HCT116 (cell line): ENCODE results near the gene GABARAP. TPM values are rescaled to one million over a fixed set of nuclear protein-coding genes. Genes with fewer than 3 reads are reported as not detected.

Experiments used
- ATAC-seq: fragments of 200-7000 bp; cut with Tn5 transposase; 2 replicates; pipeline ENCODE4 v1.9.1; 2020; ENCODE audit warnings: mild to moderate bottlenecking, moderate library complexity
- BruUV-seq: library from RNA; stranded (reverse); fragments of 400-500 nt; replicated peaks from 2 replicates; lab custom pipeline; 2021; lab: Mats Ljungman, UMichigan
- CTCF ChIA-PET: fragments of 300-600 bp; sonication (Branson Sonifier 250); formaldehyde crosslinking; loops from one replicate; lab custom pipeline; 2021; ENCODE audit warnings: antibody characterized with exemption; lab: Charles Lee
- POLR2A ChIA-PET: fragments of 300-600, 350-600 bp; sonication (Branson Sonifier 250); formaldehyde crosslinking; loops from one replicate; lab custom pipeline; 2021; ENCODE audit warnings: antibody characterized with exemption; lab: Charles Lee
- RAD21 ChIA-PET, 2 experiments: fragments of 300-600 bp; sonication (Branson Sonifier 250); formaldehyde crosslinking; loops; one replicate each; lab custom pipeline; 2023; ENCODE audit warnings: low total read pairs in 2 of 2; ENCODE audit not compliant: uncharacterized antibody in 2 of 2, unreplicated experiment in 2 of 2, low non-redundant PET in 1 of 2; lab: Charles Lee
- DNase-seq: peaks from one replicate; pipeline ENCODE4 v3.0.0-alpha.2; 2010; ENCODE audit warnings: low read depth, low spot score
- H2AFZ ChIP-seq: fragments of 200-600 bp; shearing (Covaris generic), sonication (generic); 2 replicates; pipeline ENCODE4 v1.6.1; 2017; ENCODE audit warnings: low read depth, mixed run types, mixed read lengths, antibody characterized with exemption, low read length; ENCODE audit not compliant: poor library complexity, severe bottlenecking
- H3K27ac ChIP-seq: 2 replicates; pipeline ENCODE4 v1.5.1; 2012; ENCODE audit warnings: low read depth, low read length
- H3K27me3 ChIP-seq: fragments of 200-600 bp; sonication (generic); 2 replicates; pipeline ENCODE4 v1.6.1; 2016; ENCODE audit warnings: mixed run types, low read length, mixed read lengths; ENCODE audit not compliant: insufficient read depth
- H3K36me3 ChIP-seq, 2 experiments: fragments of 200-500 bp in 1 of 2; fragments of 200-600 bp in 1 of 2; sonication (Bioruptor generic) in 1 of 2; sonication (generic) in 1 of 2; 2 replicates each; pipeline versions ENCODE4 v1.5.1 to v1.6.1; 2014 to 2016; ENCODE audit warnings: low read length in 2 of 2, inconsistent platforms in 1 of 2, mixed read lengths in 1 of 2, mixed run types in 1 of 2; ENCODE audit not compliant: insufficient read depth in 2 of 2, control insufficient read depth in 1 of 2
- H3K4me1 ChIP-seq, 2 experiments: fragments of 200-600 bp in 1 of 2; sonication (generic) in 1 of 2; 2 replicates each; pipeline versions ENCODE4 v1.5.1 to v1.6.1; 2012 to 2017; ENCODE audit warnings: low read length in 2 of 2, inconsistent platforms in 1 of 2, mild to moderate bottlenecking in 1 of 2, mixed read lengths in 1 of 2, mixed run types in 1 of 2, moderate library complexity in 1 of 2; ENCODE audit not compliant: insufficient read depth in 2 of 2, control insufficient read depth in 1 of 2
- H3K4me2 ChIP-seq: fragments of 200-600 bp; sonication (generic); 2 replicates; pipeline ENCODE4 v1.6.1; 2017; ENCODE audit warnings: mixed run types, low read length, mixed read lengths
- H3K4me3 ChIP-seq, 2 experiments: fragments of 200-600 bp in 1 of 2; sonication (generic) in 1 of 2; replicated peaks in 1 of 2; 2 replicates each; pipeline ENCODE4 v1.5.1; 2011 to 2016; ENCODE audit warnings: low read length in 2 of 2, control low read depth in 1 of 2, low read depth in 1 of 2, mild to moderate bottlenecking in 1 of 2, mixed read lengths in 1 of 2, mixed run types in 1 of 2
- H3K79me2 ChIP-seq: fragments of 200-600 bp; sonication (generic); 2 replicates; pipeline ENCODE4 v1.6.1; 2017; ENCODE audit warnings: mild to moderate bottlenecking, mixed run types, low read length, moderate library complexity, mixed read lengths; ENCODE audit not compliant: insufficient read depth
- H3K9ac ChIP-seq: fragments of 200-600 bp; sonication (generic); 2 replicates; pipeline ENCODE4 v1.6.1; 2016; ENCODE audit warnings: low read length, mixed read lengths
- H3K9me2 ChIP-seq: fragments of 200-600 bp; sonication (generic), shearing (Covaris generic); 2 replicates; pipeline ENCODE4 v1.6.1; 2017; ENCODE audit warnings: mixed run types, mild to moderate bottlenecking, moderate library complexity; ENCODE audit not compliant: insufficient read depth
- H3K9me3 ChIP-seq, 2 experiments: fragments of 200-500 bp in 1 of 2; fragments of 200-600 bp in 1 of 2; sonication (Bioruptor generic) in 1 of 2; sonication (generic) in 1 of 2; 2 replicates each; pipeline ENCODE4 v1.6.1; 2014 to 2017; ENCODE audit warnings: low read length in 2 of 2, mixed read lengths in 2 of 2, inconsistent platforms in 1 of 2, low read depth in 1 of 2, mild to moderate bottlenecking in 1 of 2, mixed run types in 1 of 2, moderate library complexity in 1 of 2; ENCODE audit not compliant: control insufficient read depth in 1 of 2, insufficient read depth in 1 of 2
- H4K20me1 ChIP-seq: fragments of 200-600 bp; sonication (generic), shearing (Covaris generic); 2 replicates; pipeline ENCODE4 v1.6.1; 2017; ENCODE audit warnings: mixed run types, mild to moderate bottlenecking, moderate library complexity; ENCODE audit not compliant: insufficient read depth
- MAX ChIP-seq: IDR thresholded peaks from 2 replicates; pipeline ENCODE4 v1.6.1; 2012
- POLR2AphosphoS5 ChIP-seq: IDR thresholded peaks from 2 replicates; pipeline ENCODE4 v1.6.1; 2011; ENCODE audit warnings: mild to moderate bottlenecking, low read depth, low read length, moderate library complexity
- SIN3A ChIP-seq: IDR thresholded peaks from 2 replicates; pipeline ENCODE4 v1.6.1; 2012; ENCODE audit warnings: low read depth
- ZNF274 ChIP-seq: fragments of 200-500 bp; sonication (Bioruptor generic); IDR thresholded peaks from 2 replicates; pipeline ENCODE4 v1.6.1; 2014; ENCODE audit warnings: mild to moderate bottlenecking, low read depth, low read length, inconsistent platforms
- intact Hi-C: fragments of 100-400 bp; cut with micrococcal nuclease; formaldehyde crosslinking; loops from 2 replicates; pipeline ENCODE4 v1.10.0; 2022
- total RNA-seq: library from RNA; stranded (reverse); gene quantifications from one replicate; pipeline ENCODE4 v1.2.1, GENCODE V29; 2021; ENCODE audit not compliant: unreplicated experiment

Gene GABARAP
- total RNA-seq, 1 experiment from 2014 or later = 287 TPM

GRCh38 chr17:7260151-7260550 lies 17.9 kb upstream of the GABARAP start:
- peaks cover 5% of the 10 kb centered on the region; the same call in 1 of the 2 replicates for H4K20me1 ChIP-seq
- no peak overlapping the region for H2AFZ ChIP-seq
- no peak for DNase-seq
- TF ChIP-seq POLR2AphosphoS5 (0 out of 2 replicates have a peak, but pooled peaks have one; percentile 6), ZNF274 (no peak)
- no peaks in the 10 kb centered on the region for H3K27me3 ChIP-seq
- peak overlapping the region; percentile 90 for H3K4me2 ChIP-seq
- no peaks in the 10 kb centered on the region for H3K9me3 ChIP-seq
- peak overlapping the region; percentile 98 to 99 for H3K4me3 ChIP-seq
- no peak for ATAC-seq
- ChIA-PET POLR2A (interaction anchor here (0.7 to 3.0 kb wide), 6 partner anchors 18 to 396 kb away, joined by 3 to 15 read pairs (median 6); partner anchors contain the start of genes ACADVL, DLG4 and GABARAP), CTCF (no interaction called here), RAD21 (no interaction called here)
- BruUV-seq = no TSS peak
- H3K27ac ChIP-seq = peak overlapping the region; percentile 94
- H3K9me2 ChIP-seq = no peaks in the 10 kb centered on the region
- H3K36me3 ChIP-seq = peaks cover 9 to 32% of the 10 kb centered on the region in 2 experiments
- intact Hi-C loops = loop anchor here (10.0 kb wide), 1 partner anchor 175 kb away; the partner anchor contains the start of genes FGF11 and TMEM102
- H3K9ac ChIP-seq = peak overlapping the region; percentile 99
- H3K4me1 ChIP-seq = peaks cover 26 to 48% of the 10 kb centered on the region in 2 experiments
- peaks cover 58% of the 10 kb centered on the region for H3K79me2 ChIP-seq

GRCh38 chr17:7259555-7259889 lies 17.3 kb upstream of the GABARAP start:
- POLR2A ChIA-PET = interaction anchor here (0.8 to 3.0 kb wide), 5 partner anchors 17 to 54 kb away, joined by 3 to 15 read pairs (median 5); partner anchors contain the start of genes ACADVL, DLG4 and GABARAP
- H3K36me3 ChIP-seq = peaks cover 12 to 32% of the 10 kb centered on the region in 2 experiments
- no TSS peak for BruUV-seq

More at GRCh38 chr17:7259555-7259889, 17.3 kb upstream of the GABARAP start:
- Histone ChIP-seq H3K9ac (peak overlapping the region; percentile 36), H3K27me3 (no peaks in the 10 kb centered on the region), H3K9me2 (no peaks in the 10 kb centered on the region), H2AFZ (no peak overlapping the region), H3K79me2 (peaks cover 64% of the 10 kb centered on the region), H3K27ac (peak overlapping the region; percentile 94), H3K4me3 (peak overlapping the region; percentile 4 to 6; a peak in 2 of 4 replicates), H3K4me2 (peak overlapping the region; percentile 90), H4K20me1 (peaks cover 5% of the 10 kb centered on the region; the same call in 1 of the 2 replicates), H3K9me3 (no peaks in the 10 kb centered on the region), H3K4me1 (peaks cover 25 to 44% of the 10 kb centered on the region in 2 experiments)
- DNase-seq (no peak), ATAC-seq (no peak)
- TF ChIP-seq MAX = no peak
- peak; percentile 3; the same call in 1 of the 2 replicates for TF ChIP-seq SIN3A
- ChIA-PET CTCF (interaction anchor here (0.8 kb wide), 1 partner anchor 37 kb away, joined by 3 read pairs; no protein-coding TSS in a partner anchor), RAD21 (no interaction called here)
- intact Hi-C loops = no loop called here
